CD14-positive monocyte (primary cell): ENCODE results near the gene RPL9. TPM values are rescaled to one million over a fixed set of nuclear protein-coding genes. Genes with fewer than 3 reads are reported as not detected.
"Not testable (repeated sequence)": the region's sequence is repeated elsewhere in the genome, so short reads cannot be mapped to it uniquely, and the experiment has no call there.

Experiments
- DNase-seq, 3 donors: peaks; one replicate each; pipeline ENCODE4 v3.0.0-alpha.2; 2011 to 2022
- H2AFZ ChIP-seq: 2 replicates; pipeline ENCODE4 v1.6.0; 2012; ENCODE audit warnings: mild to moderate bottlenecking, low read depth, low read length, inconsistent platforms; ENCODE audit not compliant: insufficient read depth, poor library complexity, severe bottlenecking
- H3K27ac ChIP-seq, 2 donors: 1 replicate in 1 of 2; 2 replicates in 1 of 2; pipeline ENCODE4 v1.5.1; 2012 to 2013; ENCODE audit warnings: low read length in 2 of 2, control low read depth in 1 of 2, inconsistent platforms in 1 of 2, low read depth in 1 of 2, mild to moderate bottlenecking in 1 of 2
- H3K27me3 ChIP-seq, 2 donors: one replicate each; pipeline versions ENCODE4 v1.6.0 to v1.6.1; 2011 to 2013; ENCODE audit warnings: low read length in 2 of 2; ENCODE audit not compliant: control insufficient read depth in 2 of 2, insufficient read depth in 2 of 2
- H3K36me3 ChIP-seq, 2 donors: replicated peaks in 1 of 2; 1 replicate in 1 of 2; 2 replicates in 1 of 2; pipeline versions ENCODE4 v1.5.1 to v1.6.1; 2012 to 2013; ENCODE audit warnings: low read length in 2 of 2, control low read depth in 1 of 2, inconsistent platforms in 1 of 2, mild to moderate bottlenecking in 1 of 2; ENCODE audit not compliant: insufficient read depth in 2 of 2, control insufficient read depth in 1 of 2
- H3K4me1 ChIP-seq, 2 donors: 1 replicate in 1 of 2; 2 replicates in 1 of 2; pipeline versions ENCODE4 v1.5.1 to v1.6.1; 2012 to 2013; ENCODE audit warnings: low read length in 2 of 2, control low read depth in 1 of 2, inconsistent platforms in 1 of 2, mild to moderate bottlenecking in 1 of 2, moderate library complexity in 1 of 2; ENCODE audit not compliant: insufficient read depth in 2 of 2, control insufficient read depth in 1 of 2
- H3K4me2 ChIP-seq: replicated peaks from 2 replicates; pipeline ENCODE3; 2012; ENCODE audit warnings: low read length, moderate library complexity, mild to moderate bottlenecking; ENCODE audit not compliant: poor library complexity, severe bottlenecking; ENCODE audit errors: extremely low read depth
- H3K4me3 ChIP-seq, 3 experiments: fragments of 200-600 bp in 1 of 3; sonication (generic) in 1 of 3; replicated peaks in 1 of 3; 1 replicate in 2 of 3; 2 replicates in 1 of 3; pipeline ENCODE4 v1.5.1; 2011 to 2013; ENCODE audit warnings: low read length in 3 of 3, mild to moderate bottlenecking in 3 of 3, control low read depth in 2 of 3, low read depth in 2 of 3, inconsistent platforms in 1 of 3, moderate library complexity in 1 of 3
- H3K79me2 ChIP-seq: 2 replicates; pipeline ENCODE4 v1.6.0; 2012; ENCODE audit warnings: mild to moderate bottlenecking, control low read depth, inconsistent platforms, low read length, moderate library complexity; ENCODE audit not compliant: insufficient read depth
- H3K9ac ChIP-seq: 2 replicates; pipeline ENCODE4 v1.6.0; 2017; ENCODE audit warnings: low read length, mild to moderate bottlenecking; ENCODE audit not compliant: insufficient read depth, poor library complexity, severe bottlenecking
- H3K9me3 ChIP-seq, 2 donors: replicated peaks in 1 of 2; 1 replicate in 1 of 2; 2 replicates in 1 of 2; pipeline versions ENCODE4 v1.5.1 to v1.6.1; 2012 to 2013; ENCODE audit warnings: low read length in 2 of 2, control low read depth in 1 of 2; ENCODE audit not compliant: control insufficient read depth in 1 of 2, insufficient read depth in 1 of 2
- H4K20me1 ChIP-seq: 2 replicates; pipeline ENCODE4 v1.6.0; 2012; ENCODE audit warnings: mild to moderate bottlenecking, low read length, control low read depth, moderate library complexity; ENCODE audit not compliant: insufficient read depth
- H3K27ac Mint-ChIP-seq, 7 donors: one replicate each; pipeline ENCODE4 v1.8.0; 2020; ENCODE audit warnings: mild to moderate bottlenecking in 7 of 7, mixed read lengths in 7 of 7, moderate library complexity in 6 of 7, inconsistent platforms in 2 of 7
- H3K27me3 Mint-ChIP-seq, 3 donors: one replicate each; pipeline ENCODE4 v1.8.0; 2021 to 2022; ENCODE audit warnings: low read depth in 3 of 3, mild to moderate bottlenecking in 3 of 3, mixed read lengths in 3 of 3, moderate library complexity in 3 of 3, inconsistent platforms in 1 of 3
- H3K36me3 Mint-ChIP-seq, 2 donors: one replicate each; pipeline ENCODE4 v1.8.0; 2020; ENCODE audit warnings: mixed read lengths in 2 of 2, inconsistent platforms in 1 of 2, mild to moderate bottlenecking in 1 of 2
- H3K4me1 Mint-ChIP-seq: one replicate; pipeline ENCODE4 v1.8.0; 2020; ENCODE audit warnings: mild to moderate bottlenecking, mixed read lengths
- H3K4me3 Mint-ChIP-seq, 2 donors: one replicate each; pipeline ENCODE4 v1.8.0; 2020; ENCODE audit warnings: mild to moderate bottlenecking in 2 of 2, mixed read lengths in 2 of 2, moderate library complexity in 1 of 2
- H3K9me3 Mint-ChIP-seq, 7 donors: one replicate each; pipeline ENCODE4 v1.8.0; 2020 to 2022; ENCODE audit warnings: mixed read lengths in 7 of 7, mild to moderate bottlenecking in 6 of 7, moderate library complexity in 6 of 7, inconsistent platforms in 2 of 7
- CTCF ChIP-seq: fragments of 200-600 bp; IDR thresholded peaks from one replicate; pipeline ENCODE4 v1.8.0; 2022; ENCODE audit warnings: antibody characterized with exemption, mild to moderate bottlenecking
- whole genome bisulfite sequencing: methylation state at CpG from one replicate; pipeline ENCODE4 v1.1.5; 2013; ENCODE audit warnings: missing lambda C conversion rate; ENCODE audit not compliant: insufficient coverage; 5-methylcytosine and 5-hydroxymethylcytosine counted together
- intact Hi-C, 2 donors: fragments of 100-400 bp; cut with micrococcal nuclease; formaldehyde crosslinking; loops; one replicate each; pipeline versions ENCODE4 v1.15.0 to v1.15.1; 2023
- polyA plus RNA-seq, 3 donors: library from polyadenylated mRNA; depleted of rRNA in 1 of 3; unstranded in 2 of 3; stranded (reverse) in 1 of 3; fragments of 300-500 nt in 2 of 3; fragments of >200 nt in 1 of 3; fragmentation: Illumina TruSeq in 2 of 3; gene quantifications; 1 replicate in 2 of 3; 2 replicates in 1 of 3; pipeline ENCODE4 v1.2.3, GENCODE V29; 2012 to 2021

RPL9 gene
- polyA plus RNA-seq, 3 donors = 821 to 1,937 (median 828) TPM

GRCh38 chr4:39427520-39428114 is 31.1 kb downstream of the RPL9 start:
- no peak overlapping the region for H3K4me2 ChIP-seq
- H3K27me3 ChIP-seq = no peaks in the 10 kb centered on the region
- Mint-ChIP-seq H3K27me3 (peaks cover 0 to 4% (median 3%) of the 10 kb centered on the region in 3 donors), H3K4me1 (no peaks in the 10 kb centered on the region), H3K36me3 (no peaks in the 10 kb centered on the region), H3K27ac (no peak overlapping the region), H3K4me3 (no peak overlapping the region), H3K9me3 (no peaks in the 10 kb centered on the region)
- intact Hi-C loops = no loop called here
- H3K4me3 ChIP-seq = no peak overlapping the region
- no peak for TF ChIP-seq CTCF
- H3K79me2 ChIP-seq = no peaks in the 10 kb centered on the region
- no peaks in the 10 kb centered on the region for H3K36me3 ChIP-seq
- no peak overlapping the region for H3K27ac ChIP-seq
- no peak overlapping the region for H2AFZ ChIP-seq
- no peaks in the 10 kb centered on the region for H4K20me1 ChIP-seq
- no peak overlapping the region for H3K9ac ChIP-seq
- DNase-seq = no peak
- H3K9me3 ChIP-seq = no peaks in the 10 kb centered on the region
- WGBS = 87% methylated on average over 5 of the region's 10 CpGs
- no peaks in the 10 kb centered on the region for H3K4me1 ChIP-seq

- H3K4me3 ChIP-seq = no peak overlapping the region
- no peaks in the 10 kb centered on the region for H3K4me1 Mint-ChIP-seq
- no peaks in the 10 kb centered on the region for H3K9me3 Mint-ChIP-seq
- no peaks in the 10 kb centered on the region for H3K36me3 ChIP-seq
- H4K20me1 ChIP-seq = no peaks in the 10 kb centered on the region
- H3K36me3 Mint-ChIP-seq = no peaks in the 10 kb centered on the region
- no peaks in the 10 kb centered on the region for H3K27me3 ChIP-seq
- no peak overlapping the region for H3K9ac ChIP-seq
- 100% methylated on average over 1 of the region's 1 CpG for WGBS
- no peak for DNase-seq
- H3K4me3 Mint-ChIP-seq = no peak overlapping the region
- no peaks in the 10 kb centered on the region for H3K79me2 ChIP-seq
- peaks cover 0 to 3% (median 2%) of the 10 kb centered on the region in 3 donors for H3K27me3 Mint-ChIP-seq
- no peak overlapping the region for H3K4me2 ChIP-seq
- H3K4me1 ChIP-seq = no peaks in the 10 kb centered on the region
- H3K9me3 ChIP-seq = no peaks in the 10 kb centered on the region
- H2AFZ ChIP-seq = no peak overlapping the region
- no peak overlapping the region for H3K27ac Mint-ChIP-seq
- TF ChIP-seq CTCF = no peak
- intact Hi-C loops = no loop called here
- no peak overlapping the region for H3K27ac ChIP-seq
Measured at GRCh38 chr4:39426728-39427127, 32.0 kb downstream of the RPL9 start.

- H3K4me3 ChIP-seq, H3K79me2 ChIP-seq, H4K20me1 ChIP-seq, H3K27me3 ChIP-seq, H3K4me2 ChIP-seq, H3K4me1 ChIP-seq, H3K36me3 Mint-ChIP-seq, intact Hi-C loops, H3K27me3 Mint-ChIP-seq, H3K4me1 Mint-ChIP-seq, H3K27ac ChIP-seq, DNase-seq, H3K27ac Mint-ChIP-seq, H3K36me3 ChIP-seq, H2AFZ ChIP-seq, H3K9ac ChIP-seq, H3K9me3 ChIP-seq, H3K9me3 Mint-ChIP-seq, H3K4me3 Mint-ChIP-seq: not testable (repeated sequence)
- no CpG with 5 or more reads among the region's 1 CpG for WGBS
Measured at GRCh38 chr4:39425297-39425696, 33.4 kb downstream of the RPL9 start.
